HG02973 (cell line): Measurements from ENCODE around the gene FBXO34.
"Not testable (repeated sequence)": the region's sequence is repeated elsewhere in the genome, so short reads cannot be mapped to it uniquely, and the experiment has no call there.

Experiments used
- ATAC-seq: cut with Tn5 transposase; IDR thresholded peaks from one replicate; pipeline ENCODE4 v1.9.1; 2021; ENCODE audit warnings: moderate library complexity; ENCODE audit not compliant: unreplicated experiment

Gene FBXO34

GRCh38 chr14:55374771-55375170, 103.5 kb downstream of the FBXO34 start:
- no peak for ATAC-seq

DNA sequence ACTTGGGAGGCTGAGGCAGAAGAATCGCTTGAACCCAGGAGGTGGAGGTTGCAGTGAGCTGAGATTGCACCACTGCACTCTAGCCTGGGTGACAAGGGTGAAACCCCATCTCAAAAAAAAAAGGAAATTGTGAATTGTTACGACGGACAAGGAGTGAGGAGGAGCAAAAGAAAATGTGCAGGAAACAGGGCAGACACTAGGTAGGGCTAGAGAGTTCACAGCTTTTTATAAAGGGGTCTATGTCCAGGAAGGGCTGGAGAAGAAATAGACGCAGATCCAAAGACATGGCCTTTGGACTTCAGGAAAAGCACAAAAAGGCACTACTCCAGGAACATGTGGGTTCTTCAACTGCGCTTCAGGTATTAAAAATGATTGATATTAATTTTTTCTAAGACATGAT, 106.0 kb downstream of the FBXO34 start:
- ATAC-seq: no peak

DNA sequence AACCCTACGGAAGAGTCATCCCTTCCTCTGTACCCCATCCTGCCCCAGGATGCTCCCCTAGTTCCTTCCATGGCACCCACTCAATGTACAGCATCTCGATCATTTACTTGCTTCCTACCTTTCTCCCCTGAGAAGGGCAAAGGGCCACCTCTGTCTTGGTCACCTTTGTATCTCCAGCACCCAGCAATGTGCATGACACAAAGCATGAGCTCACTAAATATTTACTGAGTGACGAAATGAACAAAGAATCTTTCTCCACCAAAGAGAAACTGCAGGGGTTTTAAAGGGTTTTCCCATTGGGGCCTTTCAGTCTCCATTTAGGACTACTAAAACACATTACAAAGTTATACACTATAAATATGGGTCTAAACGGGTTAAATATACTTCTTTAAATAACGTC, 109.8 kb downstream of the FBXO34 start:
- no peak for ATAC-seq

DNA sequence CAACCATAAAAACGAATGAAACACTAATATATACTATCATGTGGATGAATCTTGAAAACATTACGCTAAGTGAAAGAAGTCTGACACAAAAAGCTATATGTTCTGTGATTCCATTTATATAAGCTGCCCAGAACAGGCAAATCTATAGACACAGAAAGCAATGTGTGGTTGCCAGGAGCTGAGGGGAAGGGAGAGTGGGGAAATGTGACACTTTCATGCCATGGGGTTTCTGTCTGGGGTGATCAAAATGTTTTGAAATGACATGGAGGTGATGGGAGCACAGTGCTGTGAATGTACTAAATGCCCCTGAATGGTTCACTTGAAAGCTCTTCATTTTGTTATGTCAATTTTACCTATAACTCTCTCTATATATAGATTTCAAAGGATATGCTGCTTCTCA, 110.3 kb downstream of the FBXO34 start:
- ATAC-seq: no peak

GRCh38 chr14:55382483-55382882, 111.3 kb downstream of the FBXO34 start:
- ATAC-seq: no peak

DNA sequence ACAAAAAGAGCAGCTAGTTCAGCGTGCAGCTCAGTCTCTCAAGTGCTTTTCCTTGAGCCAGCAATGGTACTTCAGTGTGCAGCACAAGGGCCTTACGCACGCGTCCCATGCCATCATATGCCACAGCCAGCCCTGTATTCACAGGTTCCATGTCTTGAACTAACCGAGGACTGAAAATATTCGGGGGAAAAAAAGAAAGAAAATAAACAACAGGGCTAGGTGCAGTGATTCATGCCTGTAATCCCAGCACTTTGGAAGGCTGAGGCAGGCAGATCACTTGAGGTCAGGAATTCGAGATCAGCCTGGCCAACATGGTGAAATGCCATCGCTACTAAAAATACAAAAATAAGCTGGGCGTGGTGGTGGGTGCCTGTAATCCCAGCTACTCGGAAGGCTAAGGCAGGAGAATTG, 111.8 kb downstream of the FBXO34 start:
- not testable (repeated sequence) for ATAC-seq

- no peak for ATAC-seq
Observed at GRCh38 chr14:55383541-55384140, 112.4 kb downstream of the FBXO34 start.

GRCh38 chr14:55384536-55384935, 113.3 kb downstream of the FBXO34 start:
- ATAC-seq: no peak

DNA sequence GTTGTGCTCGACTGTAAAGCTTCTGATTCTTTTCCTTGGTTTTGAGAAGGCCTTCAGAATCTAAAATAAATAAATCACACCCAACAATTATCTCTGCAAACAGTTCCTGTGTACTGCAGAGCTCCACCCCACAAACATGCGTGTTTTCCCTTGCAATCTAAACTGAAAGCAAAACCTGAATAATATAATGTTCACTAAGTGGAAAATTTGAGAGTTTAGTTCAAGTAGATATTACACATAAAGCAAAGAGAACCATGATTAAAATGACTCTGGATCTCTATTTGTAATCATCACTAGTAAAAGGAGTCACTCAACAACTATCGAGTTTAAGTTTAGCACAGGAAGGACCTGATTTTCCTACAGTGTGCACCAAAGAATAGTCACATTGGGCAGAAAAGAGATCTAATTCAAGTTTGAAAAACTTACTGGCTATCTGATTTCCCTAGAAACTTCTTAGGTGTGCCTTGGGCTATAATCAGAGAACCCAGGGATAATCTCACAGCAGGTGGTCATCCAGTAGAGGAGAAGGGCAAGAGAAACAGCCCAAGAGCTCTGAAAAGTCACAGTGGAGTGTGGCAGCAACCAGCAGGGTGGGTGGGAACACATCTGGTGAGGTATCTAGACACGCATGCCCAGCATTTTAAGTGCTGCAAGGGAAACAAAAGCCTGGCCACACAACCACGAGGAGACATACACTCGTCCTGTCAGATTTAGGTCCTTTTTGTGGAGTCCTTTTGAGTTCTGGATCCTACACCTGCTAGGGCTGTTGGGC, 115.0 kb downstream of the FBXO34 start:
- ATAC-seq: no peak

DNA sequence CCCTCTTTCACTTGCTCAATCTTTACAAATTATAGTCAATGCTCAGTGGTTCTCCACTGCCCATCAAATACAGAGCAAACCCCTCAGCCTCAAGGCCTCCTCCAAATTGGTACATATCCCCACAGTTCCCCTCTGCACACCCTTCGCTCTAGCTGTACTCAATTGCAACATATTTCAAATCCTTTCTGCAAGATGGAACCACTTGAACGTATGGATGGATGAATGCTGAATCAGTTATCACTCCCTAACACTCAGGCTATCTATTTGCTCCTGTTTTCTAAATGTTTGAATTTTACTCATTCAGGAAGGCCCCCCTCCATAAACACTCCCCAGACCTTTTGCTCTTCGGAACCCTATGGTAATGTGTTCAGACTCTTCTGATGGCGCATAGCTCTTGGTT, 115.9 kb downstream of the FBXO34 start:
- no peak for ATAC-seq

DNA sequence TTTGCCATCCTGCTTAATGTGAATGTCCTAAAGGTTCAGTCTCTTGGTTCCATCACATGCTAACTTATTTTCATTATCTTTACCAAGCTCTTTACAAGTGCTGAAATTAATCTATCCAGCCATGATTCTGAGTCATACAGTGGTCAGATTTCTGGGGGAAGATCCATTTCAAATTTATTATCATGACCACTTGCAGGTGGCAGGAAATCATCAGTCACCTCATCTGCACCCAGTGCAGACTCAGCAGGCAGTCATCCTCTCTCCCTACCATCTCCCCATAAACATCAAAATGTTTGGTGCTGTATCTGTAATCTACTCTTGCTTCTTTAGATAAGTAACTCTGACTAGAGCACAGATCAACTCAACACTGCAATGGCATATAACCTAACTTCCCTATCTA, 116.9 kb downstream of the FBXO34 start:
- no peak for ATAC-seq

- ATAC-seq: no peak
Observed at GRCh38 chr14:55389330-55389729, 118.1 kb downstream of the FBXO34 start.

DNA sequence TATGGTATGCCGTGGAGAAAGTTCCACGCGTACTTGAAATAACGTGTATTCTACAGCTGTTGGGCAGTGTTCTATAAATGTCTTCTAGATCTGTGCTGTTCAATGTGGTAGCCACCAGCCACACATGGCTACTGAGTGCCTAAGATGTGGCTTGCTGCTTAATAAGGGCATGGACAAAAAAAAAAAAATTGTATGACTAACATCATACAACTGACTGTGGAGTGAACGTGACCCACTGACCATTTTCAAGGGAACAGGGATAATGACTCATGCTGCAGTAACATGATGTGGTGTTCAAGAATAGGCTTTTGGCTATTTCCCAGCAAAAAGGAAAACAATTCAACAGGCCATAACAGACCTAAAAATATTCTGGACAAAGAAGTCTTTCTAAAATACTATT, 127.5 kb downstream of the FBXO34 start:
- ATAC-seq: no peak

DNA sequence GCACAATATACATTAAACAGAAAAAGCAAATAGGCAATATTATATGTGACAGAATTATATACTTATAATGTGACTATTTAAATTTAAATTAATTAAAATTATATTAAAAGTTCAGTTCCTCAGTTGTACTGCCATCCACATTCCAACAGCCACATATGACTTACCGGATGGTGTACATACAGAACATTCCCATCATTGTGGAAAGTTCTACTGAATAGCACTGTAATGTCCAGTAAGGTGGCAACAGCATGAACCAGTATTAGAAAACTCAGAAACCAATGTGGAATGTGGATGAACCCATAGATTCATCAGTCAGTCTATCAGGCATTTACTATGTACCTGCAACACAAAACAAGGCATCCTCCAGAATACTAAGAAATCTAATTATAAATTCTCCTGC, 128.0 kb downstream of the FBXO34 start:
- no peak for ATAC-seq

- ATAC-seq: no peak
Observed at GRCh38 chr14:55399852-55400251, 128.6 kb downstream of the FBXO34 start.

- no peak for ATAC-seq
Observed at GRCh38 chr14:55401751-55402150, 130.5 kb downstream of the FBXO34 start.
